Spleen (tissue), 11 donors: ENCODE measurements around the gene SIK3. TPM values are rescaled to one million over a fixed set of nuclear protein-coding genes. Genes with fewer than 3 reads are reported as not detected.

Experiments used
- DNase-seq: peaks from one replicate; pipeline ENCODE4 v3.0.0-alpha.2; 2020
- H3K27ac ChIP-seq, 8 donors: fragments of 200-600 bp; sonication (generic) in 7 of 8; 1 replicate in 4 of 8; 2 replicates in 4 of 8; pipeline versions ENCODE4 v1.5.0 to v1.8.0; 2016 to 2021; ENCODE audit warnings: inconsistent platforms in 4 of 8, mild to moderate bottlenecking in 4 of 8, moderate library complexity in 1 of 8
- H3K27me3 ChIP-seq, 7 donors: fragments of 200-600 bp; sonication (generic) in 6 of 7; replicated peaks in 1 of 7; 1 replicate in 4 of 7; 2 replicates in 3 of 7; pipeline versions ENCODE4 v1.5.0 to v1.8.0; 2016 to 2021; ENCODE audit warnings: inconsistent platforms in 3 of 7, mild to moderate bottlenecking in 1 of 7
- H3K36me3 ChIP-seq, 6 donors: fragments of 200-600 bp; sonication (generic) in 5 of 6; 1 replicate in 4 of 6; 2 replicates in 2 of 6; pipeline versions ENCODE4 v1.5.0 to v1.8.0; 2016 to 2021; ENCODE audit warnings: inconsistent platforms in 2 of 6
- H3K4me1 ChIP-seq, 6 donors: fragments of 200-600 bp; sonication (generic) in 5 of 6; 1 replicate in 3 of 6; 2 replicates in 3 of 6; pipeline versions ENCODE4 v1.5.0 to v1.8.0; 2016 to 2021; ENCODE audit warnings: inconsistent platforms in 3 of 6
- H3K4me3 ChIP-seq, 8 donors: fragments of 200-600 bp; sonication (generic) in 7 of 8; 1 replicate in 4 of 8; 2 replicates in 4 of 8; pipeline versions ENCODE4 v1.5.0 to v1.8.0; 2016 to 2021; ENCODE audit warnings: inconsistent platforms in 4 of 8, mild to moderate bottlenecking in 4 of 8, moderate library complexity in 2 of 8
- H3K9me3 ChIP-seq, 8 donors: fragments of 200-600 bp; sonication (generic) in 7 of 8; 1 replicate in 4 of 8; 2 replicates in 4 of 8; pipeline versions ENCODE4 v1.5.0 to v1.8.0; 2016 to 2021; ENCODE audit warnings: inconsistent platforms in 4 of 8
- POLR2A ChIP-seq, 3 donors: fragments of 450-650 bp; IDR thresholded peaks; one replicate each; pipeline ENCODE4 v1.5.1; 2017; ENCODE audit warnings: antibody characterized with exemption in 3 of 3, mild to moderate bottlenecking in 1 of 3
- POLR2AphosphoS5 ChIP-seq, 3 donors: sonication (generic); formaldehyde crosslinking; IDR thresholded peaks; one replicate each; pipeline ENCODE4 v1.5.1; 2017; ENCODE audit warnings: antibody characterized with exemption in 3 of 3
- WGBS, 5 donors: extraction: QIAGEN DNeasy Blood & Tissue Kit in 3 of 5; methylation state at CpG; one replicate each; pipeline versions ENCODE4 v1.1.5 to v1.1.7; 2013 to 2018; 5-methylcytosine and 5-hydroxymethylcytosine counted together
- intact Hi-C: fragments of 100-400 bp; cut with DNase I; formaldehyde crosslinking; loops from one replicate; pipeline ENCODE4 v1.15.0; 2023; ENCODE audit warnings: low total_unique reads
- polyA plus RNA-seq, 3 donors: library from polyadenylated mRNA; stranded (reverse); fragments of 200-250 nt; gene quantifications; one replicate each; pipeline ENCODE4 v1.2.1, GENCODE V29; 2013
- total RNA-seq, 7 donors: library from RNA; depleted of rRNA in 3 of 7; stranded (reverse); fragments of >200 nt in 3 of 7; fragmentation: NEBNext Ultra II Directional in 4 of 7; extraction: Animal tissue kit (Norgen Biotek cat#: 25700) in 4 of 7; gene quantifications; one replicate each; pipeline versions ENCODE4 v1.1.0 to v1.2.1, GENCODE V29; 2016 to 2021
- TF ChIP-seq, protein P1 (sequence below), 11 experiments: fragments of 200-600 bp in 7 of 11; fragments of 450-650 bp in 4 of 11; sonication (generic) in 4 of 11; IDR thresholded peaks in 8 of 11; conservative IDR thresholded peaks in 3 of 11; 1 replicate in 7 of 11; 2 replicates in 4 of 11; pipeline versions ENCODE4 v1.4.0 to v1.8.0; 2016 to 2021; ENCODE audit warnings: antibody characterized with exemption in 11 of 11, inconsistent platforms in 4 of 11, mild to moderate bottlenecking in 1 of 11
- donor health status: healthy with polysubstance abuse.
- donor health status: DM: no; HTN: no; CAD: no; lungs with moderate emphysema.
- donor health status: DM: no; HTN: no; CAD: no.
- donor health status: Bipolar disorder and iron deficiency.
- donor health status: healthy.
- donor health status: DM: no; HTN: no; CAD: no.
- donor health status: DM: yes; HTN: yes; CAD: no.

The SIK3 gene
- total and polyA plus RNA-seq, 10 donors = 7.8 to 112 (median 67.6) TPM

DNA sequence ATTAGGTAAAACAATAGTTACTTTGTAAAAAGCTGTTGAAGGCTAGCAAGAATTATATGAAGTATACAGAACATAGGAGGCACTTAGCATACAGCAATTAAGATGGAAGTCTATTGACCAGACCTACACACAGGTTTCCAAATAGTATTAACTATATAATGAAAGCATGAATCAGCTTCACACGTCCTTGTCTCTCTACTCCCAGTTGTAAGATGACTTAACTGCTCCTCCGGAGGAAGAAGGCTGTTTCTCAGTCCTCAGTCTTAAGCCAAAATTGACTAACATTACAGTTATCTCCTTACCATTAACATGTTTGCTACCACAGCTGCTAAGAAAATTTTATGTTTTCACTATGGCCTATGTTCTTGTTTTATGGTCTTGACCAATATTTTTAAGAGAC is 24.7 kb downstream of the SIK3 start:
- TF ChIP-seq, protein P1, sequence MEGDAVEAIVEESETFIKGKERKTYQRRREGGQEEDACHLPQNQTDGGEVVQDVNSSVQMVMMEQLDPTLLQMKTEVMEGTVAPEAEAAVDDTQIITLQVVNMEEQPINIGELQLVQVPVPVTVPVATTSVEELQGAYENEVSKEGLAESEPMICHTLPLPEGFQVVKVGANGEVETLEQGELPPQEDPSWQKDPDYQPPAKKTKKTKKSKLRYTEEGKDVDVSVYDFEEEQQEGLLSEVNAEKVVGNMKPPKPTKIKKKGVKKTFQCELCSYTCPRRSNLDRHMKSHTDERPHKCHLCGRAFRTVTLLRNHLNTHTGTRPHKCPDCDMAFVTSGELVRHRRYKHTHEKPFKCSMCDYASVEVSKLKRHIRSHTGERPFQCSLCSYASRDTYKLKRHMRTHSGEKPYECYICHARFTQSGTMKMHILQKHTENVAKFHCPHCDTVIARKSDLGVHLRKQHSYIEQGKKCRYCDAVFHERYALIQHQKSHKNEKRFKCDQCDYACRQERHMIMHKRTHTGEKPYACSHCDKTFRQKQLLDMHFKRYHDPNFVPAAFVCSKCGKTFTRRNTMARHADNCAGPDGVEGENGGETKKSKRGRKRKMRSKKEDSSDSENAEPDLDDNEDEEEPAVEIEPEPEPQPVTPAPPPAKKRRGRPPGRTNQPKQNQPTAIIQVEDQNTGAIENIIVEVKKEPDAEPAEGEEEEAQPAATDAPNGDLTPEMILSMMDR (IDR thresholded peaks at IDR 0.05 in 8 of 11, conservative IDR thresholded peaks at IDR 0.05 in 3 of 11) = no peak
- TF ChIP-seq POLR2AphosphoS5 (IDR thresholded peaks at IDR 0.05) = no peak
- TF ChIP-seq POLR2A (IDR thresholded peaks at IDR 0.05) = no peak

DNA sequence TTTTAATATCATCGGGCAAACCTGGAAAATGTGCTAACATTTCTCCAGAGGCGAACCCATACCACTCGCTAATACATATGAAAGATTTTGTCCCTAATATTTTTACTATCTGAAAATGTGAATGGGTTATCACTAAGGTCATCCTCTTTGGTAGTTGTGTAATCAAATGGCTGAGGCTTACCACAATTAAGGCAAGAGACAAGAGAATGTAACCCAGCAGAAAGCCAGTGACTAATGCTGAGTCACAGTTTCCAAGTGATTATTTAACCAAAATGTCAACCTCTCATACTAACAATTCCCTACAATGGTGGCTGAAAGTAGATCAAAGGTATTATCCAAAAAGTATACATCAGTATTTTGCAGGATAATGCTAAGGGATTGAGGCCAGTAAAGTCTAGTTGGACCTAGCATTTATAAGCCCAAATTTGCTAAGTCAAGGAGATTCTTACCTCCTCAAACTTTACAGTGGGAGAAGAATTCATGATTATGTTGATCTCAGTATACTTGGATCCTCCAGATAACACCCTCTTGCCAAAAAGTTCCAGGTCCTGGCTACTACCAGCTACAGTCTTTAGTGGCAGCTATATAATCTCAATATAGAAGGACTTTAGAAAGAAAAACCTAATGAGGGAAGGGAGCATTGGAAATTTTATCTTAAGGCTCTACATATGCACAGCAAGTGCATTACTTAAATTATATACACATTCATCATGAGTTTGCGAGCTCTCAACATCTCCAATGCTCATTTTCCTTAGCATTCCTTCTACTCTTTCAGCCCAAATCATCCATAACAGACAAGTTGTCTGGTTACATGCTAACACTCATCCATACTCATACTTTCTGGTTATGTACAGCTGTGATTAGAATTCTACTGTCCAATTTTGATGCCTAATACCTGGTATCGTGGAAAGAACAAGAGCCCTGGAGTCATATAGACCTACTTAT is 25.4 kb downstream of the SIK3 start:
- DNase-seq = no peak
- H3K36me3 ChIP-seq = no peaks in the 10 kb centered on the region
- WGBS, 5 donors = 66 to 92% (median 79%) methylated on average over 5 of the region's 5 CpGs
- intact Hi-C loops = no loop called here
- H3K4me1 ChIP-seq = peaks cover 36 to 98% (median 74%) of the 10 kb centered on the region in 6 donors
- TF ChIP-seq POLR2AphosphoS5 (IDR thresholded peaks at IDR 0.05) (no peak), POLR2A (IDR thresholded peaks at IDR 0.05) (no peak)
- no peaks in the 10 kb centered on the region for H3K9me3 ChIP-seq
- H3K27ac ChIP-seq = peak overlapping the region in 5 of 8 donors; percentile 1 to 44 (median 19)
- no peaks in the 10 kb centered on the region for H3K27me3 ChIP-seq
- H3K4me3 ChIP-seq = no peak overlapping the region

More for the DNA sequence above, 24.7 kb downstream of the SIK3 start:
- Histone ChIP-seq H3K4me1 (peaks cover 42 to 100% (median 77%) of the 10 kb centered on the region in 6 donors), H3K4me3 (no peak overlapping the region), H3K27me3 (no peaks in the 10 kb centered on the region), H3K27ac (peak overlapping the region in 1 of 8 donors; percentile 44), H3K36me3 (no peaks in the 10 kb centered on the region), H3K9me3 (no peaks in the 10 kb centered on the region)
- intact Hi-C loops = no loop called here
- DNase-seq = no peak
- 31 to 63% (median 44%) methylated on average over 2 of the region's 2 CpGs for WGBS, 5 donors

DNA sequence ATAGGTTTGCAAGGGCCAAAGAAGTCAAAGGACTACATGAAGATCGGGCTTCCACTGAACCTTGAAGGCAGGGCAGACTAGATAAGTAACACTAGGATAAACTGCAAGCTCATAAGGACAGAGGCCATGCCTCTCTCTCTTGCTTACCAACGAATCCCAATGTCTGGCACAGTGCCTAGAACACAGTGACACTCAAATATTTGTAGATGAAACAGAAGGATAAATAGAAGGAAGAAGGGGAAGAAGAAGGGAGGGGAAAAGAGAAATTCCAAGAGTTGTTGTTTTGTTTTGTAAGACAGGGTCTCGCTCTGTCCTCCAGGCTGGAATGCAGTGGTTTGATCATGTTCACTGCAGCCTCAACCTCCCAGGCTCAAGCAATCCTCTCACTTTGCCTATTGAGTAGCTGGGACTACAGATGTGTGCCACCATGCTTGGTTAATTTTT is 26.9 kb downstream of the SIK3 start:
- H3K27me3 ChIP-seq = no peaks in the 10 kb centered on the region
- 46 to 69% (median 59%) methylated on average over 3 of the region's 3 CpGs for WGBS, 5 donors
- intact Hi-C loops = no loop called here
- TF ChIP-seq, protein P1 (IDR thresholded peaks at IDR 0.05 in 8 of 11, conservative IDR thresholded peaks at IDR 0.05 in 3 of 11) = no peak
- TF ChIP-seq POLR2AphosphoS5 (IDR thresholded peaks at IDR 0.05) = peak in 1 of 3 donors; percentile 44
- peak overlapping the region in 4 of 8 donors; percentile 4 to 44 (median 14) for H3K27ac ChIP-seq
- no peaks in the 10 kb centered on the region for H3K9me3 ChIP-seq
- DNase-seq = no peak
- H3K4me3 ChIP-seq = no peak overlapping the region
- peaks cover 24 to 96% (median 63%) of the 10 kb centered on the region in 6 donors for H3K4me1 ChIP-seq
- H3K36me3 ChIP-seq = no peaks in the 10 kb centered on the region

DNA sequence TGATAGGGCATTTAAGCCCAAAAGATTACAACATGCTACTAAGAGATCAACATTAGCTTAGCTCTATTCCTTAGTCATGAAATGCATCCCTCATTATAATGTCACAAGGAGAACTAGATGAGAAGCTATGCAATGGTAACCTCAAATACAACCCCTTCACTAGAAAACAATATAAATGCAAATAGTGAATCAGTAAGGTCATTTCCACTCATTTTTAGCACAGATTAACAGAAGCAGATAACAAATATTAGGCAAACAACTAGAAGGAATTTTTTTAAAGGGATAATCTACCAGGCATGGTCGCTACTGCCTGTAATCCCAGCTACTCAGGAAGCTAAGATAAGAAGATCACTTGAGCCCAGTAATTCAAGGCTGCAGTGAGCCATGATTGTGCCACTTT is 28.2 kb downstream of the SIK3 start:
- peaks cover 24 to 94% (median 52%) of the 10 kb centered on the region in 6 donors for H3K4me1 ChIP-seq
- H3K36me3 ChIP-seq = no peaks in the 10 kb centered on the region
- H3K27me3 ChIP-seq = no peaks in the 10 kb centered on the region
- H3K4me3 ChIP-seq = no peak overlapping the region
- WGBS, 5 donors = 53 to 93% (median 77%) methylated on average over 1 of the region's 1 CpG
- no peak for DNase-seq
- H3K9me3 ChIP-seq = no peaks in the 10 kb centered on the region
- H3K27ac ChIP-seq = peak overlapping the region in 1 of 8 donors; percentile 5
- no peak for TF ChIP-seq POLR2AphosphoS5 (IDR thresholded peaks at IDR 0.05)
- TF ChIP-seq POLR2A (IDR thresholded peaks at IDR 0.05) = no peak
- TF ChIP-seq, protein P1 (IDR thresholded peaks at IDR 0.05 in 8 of 11, conservative IDR thresholded peaks at IDR 0.05 in 3 of 11) = no peak
- intact Hi-C loops = no loop called here
